ENCODE measurements around the gene IL1RAPL2. TPM values are rescaled to one million over a fixed set of nuclear protein-coding genes. Genes with fewer than 3 reads are reported as not detected.

IL1RAPL2 gene
- total RNA-seq, 1 donor, result not detected

- DNase-seq (ENCODE audit: insufficient read length, low spot score, missing footprints), result no peak
- TF ChIP-seq CTCF (IDR thresholded peaks at IDR 0.05; ENCODE audit: extremely low read depth, low read depth, low read length), result no peak
- Histone ChIP-seq H3K79me2 (ENCODE audit: insufficient read depth, low read length) (no peaks in the 10 kb centered on the region), H3K27ac (ENCODE audit: low read depth, low read length) (no peak overlapping the region), H3K4me3 (ENCODE audit: insufficient read depth, low read length) (no peak overlapping the region), H3K27me3 (ENCODE audit: insufficient read depth, low read length) (peaks cover 3% of the 10 kb centered on the region), H2AFZ (ENCODE audit: low read length) (no peak overlapping the region), H3K4me1 (ENCODE audit: insufficient read depth, low read length) (no peaks in the 10 kb centered on the region), H3K9me3 (ENCODE audit: low read depth, low read length) (no peaks in the 10 kb centered on the region), H3K36me3 (ENCODE audit: insufficient read depth, low read length) (no peaks in the 10 kb centered on the region), H4K20me1 (ENCODE audit: insufficient read depth, low read length) (no peaks in the 10 kb centered on the region), H3K4me2 (ENCODE audit: insufficient read depth, low read length) (no peak overlapping the region)
Observed at GRCh38 chrX:105349476-105349875, 783.5 kb downstream of the IL1RAPL2 start.

GRCh38 chrX:105375816-105376215 is 809.8 kb downstream of the IL1RAPL2 start:
- Histone ChIP-seq H3K27me3 (ENCODE audit: insufficient read depth, low read length) (no peaks in the 10 kb centered on the region), H3K79me2 (ENCODE audit: insufficient read depth, low read length) (no peaks in the 10 kb centered on the region), H3K4me2 (ENCODE audit: insufficient read depth, low read length) (no peak overlapping the region), H3K9me3 (ENCODE audit: low read depth, low read length) (no peaks in the 10 kb centered on the region), H3K4me1 (ENCODE audit: insufficient read depth, low read length) (no peaks in the 10 kb centered on the region), H4K20me1 (ENCODE audit: insufficient read depth, low read length) (no peaks in the 10 kb centered on the region), H3K27ac (ENCODE audit: low read depth, low read length) (no peak overlapping the region), H3K4me3 (ENCODE audit: insufficient read depth, low read length) (no peak overlapping the region), H3K36me3 (ENCODE audit: insufficient read depth, low read length) (no peaks in the 10 kb centered on the region), H2AFZ (ENCODE audit: low read length) (no peak overlapping the region)
- peak; percentile 62 for DNase-seq (ENCODE audit: insufficient read length, low spot score, missing footprints)
- no peak for TF ChIP-seq CTCF (IDR thresholded peaks at IDR 0.05; ENCODE audit: extremely low read depth, low read depth, low read length)

- TF ChIP-seq CTCF (IDR thresholded peaks at IDR 0.05; ENCODE audit: extremely low read depth, low read depth, low read length), result no peak
- no peak overlapping the region for H3K27ac ChIP-seq (ENCODE audit: low read depth, low read length)
- H3K9me3 ChIP-seq (ENCODE audit: low read depth, low read length), result no peaks in the 10 kb centered on the region
- H4K20me1 ChIP-seq (ENCODE audit: insufficient read depth, low read length), result no peaks in the 10 kb centered on the region
- no peak overlapping the region for H2AFZ ChIP-seq (ENCODE audit: low read length)
- H3K79me2 ChIP-seq (ENCODE audit: insufficient read depth, low read length), result no peaks in the 10 kb centered on the region
- peak; percentile 66 for DNase-seq (ENCODE audit: insufficient read length, low spot score, missing footprints)
- H3K4me1 ChIP-seq (ENCODE audit: insufficient read depth, low read length), result no peaks in the 10 kb centered on the region
- no peaks in the 10 kb centered on the region for H3K27me3 ChIP-seq (ENCODE audit: insufficient read depth, low read length)
- no peak overlapping the region for H3K4me2 ChIP-seq (ENCODE audit: insufficient read depth, low read length)
- H3K36me3 ChIP-seq (ENCODE audit: insufficient read depth, low read length), result no peaks in the 10 kb centered on the region
- H3K4me3 ChIP-seq (ENCODE audit: insufficient read depth, low read length), result no peak overlapping the region
Observed at GRCh38 chrX:105424729-105425128, 858.7 kb downstream of the IL1RAPL2 start.

GRCh38 chrX:105451401-105451800 is 885.4 kb downstream of the IL1RAPL2 start:
- no peaks in the 10 kb centered on the region for H3K4me1 ChIP-seq (ENCODE audit: insufficient read depth, low read length)
- no peaks in the 10 kb centered on the region for H4K20me1 ChIP-seq (ENCODE audit: insufficient read depth, low read length)
- H3K27ac ChIP-seq (ENCODE audit: low read depth, low read length), result no peak overlapping the region
- no peak overlapping the region for H2AFZ ChIP-seq (ENCODE audit: low read length)
- H3K4me3 ChIP-seq (ENCODE audit: insufficient read depth, low read length), result no peak overlapping the region
- no peak overlapping the region for H3K4me2 ChIP-seq (ENCODE audit: insufficient read depth, low read length)
- H3K27me3 ChIP-seq (ENCODE audit: insufficient read depth, low read length), result no peaks in the 10 kb centered on the region
- H3K9me3 ChIP-seq (ENCODE audit: low read depth, low read length), result no peaks in the 10 kb centered on the region
- no peak for DNase-seq (ENCODE audit: insufficient read length, low spot score, missing footprints)
- no peak for TF ChIP-seq CTCF (IDR thresholded peaks at IDR 0.05; ENCODE audit: extremely low read depth, low read depth, low read length)
- H3K36me3 ChIP-seq (ENCODE audit: insufficient read depth, low read length), result no peaks in the 10 kb centered on the region
- H3K79me2 ChIP-seq (ENCODE audit: insufficient read depth, low read length), result no peaks in the 10 kb centered on the region
